Loucy (cell line): ENCODE data around the gene OSM.

Experiments
- H2AFZ ChIP-seq: fragments of 200-600 bp; sonication (generic); 2 replicates; pipeline ENCODE4 v1.6.0; 2016; ENCODE audit warnings: antibody characterized with exemption, mild to moderate bottlenecking, low read length, moderate library complexity
- H3F3A ChIP-seq: fragments of 200-600 bp; 2 replicates; pipeline ENCODE4 v1.6.0; 2016; ENCODE audit warnings: antibody characterized with exemption, low read depth, mild to moderate bottlenecking
- H3K27me3 ChIP-seq: fragments of 200-600 bp; sonication (generic); 2 replicates; pipeline ENCODE4 v1.6.1; 2014; ENCODE audit warnings: low read length, mild to moderate bottlenecking; ENCODE audit not compliant: insufficient read depth, poor library complexity, severe bottlenecking
- H3K36me3 ChIP-seq: fragments of 200-600 bp; sonication (generic); 2 replicates; pipeline ENCODE4 v1.6.1; 2016; ENCODE audit warnings: low read length; ENCODE audit not compliant: insufficient read depth
- H3K4me1 ChIP-seq: fragments of 200-600 bp; sonication (generic); 2 replicates; pipeline ENCODE4 v1.5.1; 2014; ENCODE audit warnings: low read length, mild to moderate bottlenecking; ENCODE audit not compliant: insufficient read depth, poor library complexity, severe bottlenecking
- H3K4me2 ChIP-seq: fragments of 200-600 bp; sonication (generic); 2 replicates; pipeline ENCODE4 v1.6.0; 2014; ENCODE audit warnings: antibody characterized with exemption, low read length, low read depth, mild to moderate bottlenecking; ENCODE audit not compliant: poor library complexity, severe bottlenecking
- H3K4me3 ChIP-seq: fragments of 200-600 bp; sonication (generic); 2 replicates; pipeline ENCODE4 v1.5.1; 2014; ENCODE audit warnings: low read length, mild to moderate bottlenecking, mixed read lengths; ENCODE audit not compliant: poor library complexity, severe bottlenecking
- H3K79me2 ChIP-seq: fragments of 200-600 bp; sonication (generic); 2 replicates; pipeline ENCODE4 v1.6.1; 2014; ENCODE audit warnings: low read length; ENCODE audit not compliant: insufficient read depth
- H3K9ac ChIP-seq: fragments of 200-600 bp; sonication (generic); 2 replicates; pipeline ENCODE4 v1.6.0; 2014; ENCODE audit warnings: mild to moderate bottlenecking, low read depth, low read length, moderate library complexity; ENCODE audit not compliant: poor library complexity, severe bottlenecking
- H3K9me2 ChIP-seq: fragments of 200-600 bp; sonication (generic); replicated peaks from 2 replicates; pipeline ENCODE4 v1.6.1; 2016; ENCODE audit warnings: low read depth, low read length, mixed read lengths
- H3K9me3 ChIP-seq: fragments of 200-600 bp; sonication (generic); 2 replicates; pipeline ENCODE4 v1.6.1; 2014; ENCODE audit warnings: mild to moderate bottlenecking, antibody characterized with exemption, low read length, low read depth; ENCODE audit not compliant: insufficient read depth
- H4K20me1 ChIP-seq: fragments of 200-600 bp; sonication (generic); 2 replicates; pipeline ENCODE4 v1.6.0; 2014; ENCODE audit warnings: antibody characterized with exemption, low read length, mild to moderate bottlenecking; ENCODE audit not compliant: insufficient read depth, poor library complexity, severe bottlenecking
- EZH2phosphoT487 ChIP-seq: fragments of 200-600 bp; IDR thresholded peaks from 2 replicates; pipeline ENCODE4 v1.6.1; 2018; ENCODE audit warnings: antibody characterized with exemption, mild to moderate bottlenecking, moderate library complexity, borderline replicate concordance
- TF ChIP-seq, protein P1 (sequence below): fragments of 200-600 bp; sonication (generic); conservative IDR thresholded peaks from 2 replicates; pipeline ENCODE4 v1.5.1; 2014; ENCODE audit warnings: mild to moderate bottlenecking, antibody characterized with exemption, low read length

Gene OSM

DNA sequence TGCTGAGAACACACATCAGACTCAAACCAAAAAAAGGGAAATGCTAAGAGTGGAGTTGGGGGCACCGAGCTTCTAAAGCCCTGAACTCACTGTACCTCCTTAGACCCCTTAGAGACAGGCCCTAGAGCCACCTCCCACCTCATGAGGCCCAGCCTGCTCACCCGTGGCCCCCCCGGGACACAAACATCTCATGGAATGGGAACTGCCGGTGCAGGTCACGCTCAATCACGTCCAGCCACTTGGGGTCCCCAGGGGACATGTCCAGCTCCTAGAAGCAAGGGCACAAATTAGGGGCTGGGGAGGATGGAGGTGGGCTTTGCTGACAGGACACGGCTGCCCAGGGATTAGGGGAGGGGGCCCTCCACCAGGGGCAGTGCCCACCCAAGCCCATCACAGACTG lies 28.9 kb upstream of the OSM start:
- Histone ChIP-seq H3K4me1 (peaks cover 12% of the 10 kb centered on the region), H3K9me2 (no peaks in the 10 kb centered on the region), H2AFZ (no peak overlapping the region), H3K36me3 (peaks cover 93% of the 10 kb centered on the region; the same call in 1 of the 2 replicates), H3F3A (0 out of 2 replicates have a peak, but pooled peaks cover under 1% of the 10 kb centered on the region), H3K79me2 (peaks cover 14% of the 10 kb centered on the region), H3K9ac (no peak overlapping the region), H3K4me3 (no peak overlapping the region), H4K20me1 (no peaks in the 10 kb centered on the region), H3K4me2 (no peak overlapping the region), H3K9me3 (no peaks in the 10 kb centered on the region), H3K27me3 (no peaks in the 10 kb centered on the region)
- TF ChIP-seq, protein P1, sequence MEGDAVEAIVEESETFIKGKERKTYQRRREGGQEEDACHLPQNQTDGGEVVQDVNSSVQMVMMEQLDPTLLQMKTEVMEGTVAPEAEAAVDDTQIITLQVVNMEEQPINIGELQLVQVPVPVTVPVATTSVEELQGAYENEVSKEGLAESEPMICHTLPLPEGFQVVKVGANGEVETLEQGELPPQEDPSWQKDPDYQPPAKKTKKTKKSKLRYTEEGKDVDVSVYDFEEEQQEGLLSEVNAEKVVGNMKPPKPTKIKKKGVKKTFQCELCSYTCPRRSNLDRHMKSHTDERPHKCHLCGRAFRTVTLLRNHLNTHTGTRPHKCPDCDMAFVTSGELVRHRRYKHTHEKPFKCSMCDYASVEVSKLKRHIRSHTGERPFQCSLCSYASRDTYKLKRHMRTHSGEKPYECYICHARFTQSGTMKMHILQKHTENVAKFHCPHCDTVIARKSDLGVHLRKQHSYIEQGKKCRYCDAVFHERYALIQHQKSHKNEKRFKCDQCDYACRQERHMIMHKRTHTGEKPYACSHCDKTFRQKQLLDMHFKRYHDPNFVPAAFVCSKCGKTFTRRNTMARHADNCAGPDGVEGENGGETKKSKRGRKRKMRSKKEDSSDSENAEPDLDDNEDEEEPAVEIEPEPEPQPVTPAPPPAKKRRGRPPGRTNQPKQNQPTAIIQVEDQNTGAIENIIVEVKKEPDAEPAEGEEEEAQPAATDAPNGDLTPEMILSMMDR: no peak

DNA sequence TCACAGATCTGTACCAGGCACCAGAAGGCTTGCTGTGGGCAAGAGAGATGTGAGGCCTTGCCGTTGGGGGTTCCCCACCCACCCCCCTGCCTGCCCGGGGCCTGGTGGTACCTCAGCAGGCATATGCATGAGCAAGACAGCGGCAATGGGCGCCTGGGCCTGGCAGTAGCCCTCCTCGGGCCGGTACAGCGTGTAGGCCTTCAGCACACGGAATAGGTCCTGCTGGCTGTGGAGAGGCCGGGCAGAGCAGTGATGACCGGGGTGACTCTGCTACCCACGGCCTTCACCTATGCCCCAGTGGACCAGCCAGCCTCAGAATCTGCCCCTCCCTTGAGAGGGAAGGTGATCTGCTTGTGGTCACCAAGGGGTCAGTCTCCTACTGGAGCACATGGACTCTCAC lies 28.2 kb upstream of the OSM start:
- no peaks in the 10 kb centered on the region for H3K27me3 ChIP-seq
- H2AFZ ChIP-seq: no peak overlapping the region
- H3K4me3 ChIP-seq: no peak overlapping the region
- no peaks in the 10 kb centered on the region for H3K9me3 ChIP-seq
- 0 out of 2 replicates have a peak, but pooled peaks cover 8% of the 10 kb centered on the region for H3F3A ChIP-seq
- H3K9me2 ChIP-seq: no peaks in the 10 kb centered on the region
- H3K79me2 ChIP-seq: peaks cover 9% of the 10 kb centered on the region; the same call in 1 of the 2 replicates
- H3K9ac ChIP-seq: no peak overlapping the region
- no peaks in the 10 kb centered on the region for H4K20me1 ChIP-seq
- H3K36me3 ChIP-seq: peaks cover 86% of the 10 kb centered on the region; the same call in 1 of the 2 replicates
- H3K4me2 ChIP-seq: no peak overlapping the region
- TF ChIP-seq EZH2phosphoT487: no peak
- TF ChIP-seq, protein P1: no peak
- peaks cover 19% of the 10 kb centered on the region for H3K4me1 ChIP-seq

GRCh38 chr22:30294066-30294465 lies 27.4 kb upstream of the OSM start:
- H3K79me2 ChIP-seq: peaks cover 6% of the 10 kb centered on the region; the same call in 1 of the 2 replicates
- H3K4me1 ChIP-seq: peaks cover 22% of the 10 kb centered on the region
- no peaks in the 10 kb centered on the region for H3K9me3 ChIP-seq
- peaks cover 81% of the 10 kb centered on the region; the same call in 1 of the 2 replicates for H3K36me3 ChIP-seq
- no peak overlapping the region for H2AFZ ChIP-seq
- H3K4me2 ChIP-seq: no peak overlapping the region
- H3K9ac ChIP-seq: no peak overlapping the region
- H3K9me2 ChIP-seq: no peaks in the 10 kb centered on the region
- H3K4me3 ChIP-seq: no peak overlapping the region
- H3F3A ChIP-seq: 0 out of 2 replicates have a peak, but pooled peaks cover 8% of the 10 kb centered on the region
- TF ChIP-seq EZH2phosphoT487: no peak
- TF ChIP-seq, protein P1: no peak
- no peaks in the 10 kb centered on the region for H3K27me3 ChIP-seq
- no peaks in the 10 kb centered on the region for H4K20me1 ChIP-seq
